Measurements from ENCODE around the gene TSPAN11. TPM values are rescaled to one million over a fixed set of nuclear protein-coding genes. Genes with fewer than 3 reads are reported as not detected.

The TSPAN11 gene
- total RNA-seq, 2 donors from 2014 or later = not detected

- peaks cover 0 to 6% of the 10 kb centered on the region in 2 donors for H3K9me3 Mint-ChIP-seq
- H3K27ac Mint-ChIP-seq = no peak overlapping the region
- DNase-seq (ENCODE audit: low spot score in 2 of 2) (peak in 1 of 2 donors; percentile 20), ATAC-seq (no peak)
- peaks cover 0 to 5% of the 10 kb centered on the region in 2 donors for H3K36me3 Mint-ChIP-seq
These were observed 74.2 kb downstream of the TSPAN11 start for GRCh38 chr12:31000751-31001150.

DNA sequence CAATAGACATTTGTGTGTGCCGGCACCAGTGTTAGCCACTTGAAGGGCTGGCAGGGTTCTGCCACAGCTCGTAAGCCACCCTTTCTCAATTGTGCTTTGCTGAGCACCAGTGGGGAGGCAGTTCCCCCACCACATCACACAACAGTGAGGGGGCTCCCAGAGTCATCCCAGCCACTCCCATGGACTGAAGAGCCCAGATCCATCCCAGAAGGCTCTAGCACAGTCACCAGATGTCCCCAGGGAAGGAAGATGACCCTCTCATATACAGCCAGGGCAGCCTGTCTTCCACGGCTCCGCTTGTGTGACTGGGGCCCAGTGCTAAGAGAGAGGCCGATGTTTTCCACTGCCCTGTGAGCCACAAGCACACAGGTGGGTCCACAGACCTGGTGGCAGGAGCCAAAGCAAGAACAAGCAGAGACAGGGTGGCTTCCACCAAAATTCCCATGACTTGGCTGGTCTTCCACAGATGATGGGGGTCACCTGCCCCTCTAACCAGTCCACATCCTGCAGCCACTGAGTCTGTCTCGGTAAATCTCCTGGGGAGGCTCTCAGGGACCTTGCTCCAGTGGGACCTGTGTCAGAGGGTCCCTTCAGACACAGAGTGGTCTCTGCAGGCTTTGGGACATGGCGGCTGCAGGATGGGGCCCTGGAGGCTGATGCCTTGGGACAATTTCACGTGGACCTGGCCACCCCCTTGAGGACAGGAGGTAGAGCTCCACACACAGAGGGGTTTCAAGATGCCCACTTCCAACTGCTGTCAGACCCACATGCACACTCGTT is 75.2 kb downstream of the TSPAN11 start:
- DNase-seq (ENCODE audit: low spot score in 2 of 2) (peak in 1 of 2 donors; percentile 21), ATAC-seq (no peak)
- no peak overlapping the region for H3K27ac Mint-ChIP-seq
- peaks cover 0 to 6% of the 10 kb centered on the region in 2 donors for H3K9me3 Mint-ChIP-seq
- H3K36me3 Mint-ChIP-seq = peaks cover 0 to 5% of the 10 kb centered on the region in 2 donors

- DNase-seq (ENCODE audit: low spot score in 2 of 2) (no peak), ATAC-seq (no peak)
- H3K36me3 Mint-ChIP-seq = peaks cover 0 to 1% of the 10 kb centered on the region in 2 donors
- no peak overlapping the region for H3K27ac Mint-ChIP-seq
- H3K9me3 Mint-ChIP-seq = peaks cover 0 to 1% of the 10 kb centered on the region in 2 donors
These were observed 75.8 kb downstream of the TSPAN11 start for GRCh38 chr12:31002361-31002725.

- Mint-ChIP-seq H3K27ac (no peak overlapping the region), H3K36me3 (no peaks in the 10 kb centered on the region), H3K9me3 (no peaks in the 10 kb centered on the region)
- DNase-seq (ENCODE audit: low spot score in 2 of 2) (no peak), ATAC-seq (no peak)
These were observed 76.5 kb downstream of the TSPAN11 start for GRCh38 chr12:31002999-31003398.

DNA sequence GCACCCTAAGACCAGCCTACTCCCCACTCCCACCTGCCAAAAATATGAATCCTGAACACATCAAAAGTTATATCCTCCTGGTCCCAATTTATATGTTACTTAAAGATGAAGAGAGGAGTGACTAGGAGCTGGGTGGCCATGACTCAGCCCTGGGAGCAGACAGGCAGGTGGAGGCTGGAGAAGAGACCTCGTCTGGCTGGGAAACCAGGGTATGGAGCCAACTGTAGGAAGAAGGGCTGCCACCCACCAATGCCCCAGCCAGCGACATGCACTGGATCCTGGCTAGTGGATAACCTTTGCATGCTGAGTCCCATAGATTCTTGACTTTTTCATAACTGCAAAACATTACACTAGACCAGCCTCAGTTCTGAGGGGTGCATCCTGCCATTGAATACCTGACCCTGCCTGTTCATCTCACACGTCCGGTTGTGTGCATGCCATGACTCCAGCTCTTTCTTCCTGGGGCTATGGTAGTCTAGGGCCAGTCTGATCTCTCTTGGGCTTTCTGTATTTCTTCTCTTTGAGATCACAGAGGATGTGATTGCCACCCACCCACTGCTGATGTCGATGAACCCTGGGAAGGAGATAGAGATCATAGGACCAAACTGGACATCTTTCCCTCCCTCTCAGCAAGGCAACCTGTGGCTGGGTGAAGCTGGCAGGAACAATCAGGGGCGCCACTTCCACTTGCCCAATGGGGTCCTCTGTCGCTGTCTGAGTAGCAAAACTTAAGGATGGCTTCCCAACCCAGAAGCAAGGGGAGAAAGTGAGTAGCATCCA is 77.5 kb downstream of the TSPAN11 start:
- ATAC-seq (no peak), DNase-seq (ENCODE audit: low spot score in 2 of 2) (no peak)
- Mint-ChIP-seq H3K27ac (no peak overlapping the region), H3K9me3 (no peaks in the 10 kb centered on the region), H3K36me3 (no peaks in the 10 kb centered on the region)

GRCh38 chr12:31004666-31005065 is 78.1 kb downstream of the TSPAN11 start:
- Mint-ChIP-seq H3K9me3 (no peaks in the 10 kb centered on the region), H3K27ac (no peak overlapping the region), H3K36me3 (no peaks in the 10 kb centered on the region)
- DNase-seq (ENCODE audit: low spot score in 2 of 2) (no peak), ATAC-seq (no peak)

DNA sequence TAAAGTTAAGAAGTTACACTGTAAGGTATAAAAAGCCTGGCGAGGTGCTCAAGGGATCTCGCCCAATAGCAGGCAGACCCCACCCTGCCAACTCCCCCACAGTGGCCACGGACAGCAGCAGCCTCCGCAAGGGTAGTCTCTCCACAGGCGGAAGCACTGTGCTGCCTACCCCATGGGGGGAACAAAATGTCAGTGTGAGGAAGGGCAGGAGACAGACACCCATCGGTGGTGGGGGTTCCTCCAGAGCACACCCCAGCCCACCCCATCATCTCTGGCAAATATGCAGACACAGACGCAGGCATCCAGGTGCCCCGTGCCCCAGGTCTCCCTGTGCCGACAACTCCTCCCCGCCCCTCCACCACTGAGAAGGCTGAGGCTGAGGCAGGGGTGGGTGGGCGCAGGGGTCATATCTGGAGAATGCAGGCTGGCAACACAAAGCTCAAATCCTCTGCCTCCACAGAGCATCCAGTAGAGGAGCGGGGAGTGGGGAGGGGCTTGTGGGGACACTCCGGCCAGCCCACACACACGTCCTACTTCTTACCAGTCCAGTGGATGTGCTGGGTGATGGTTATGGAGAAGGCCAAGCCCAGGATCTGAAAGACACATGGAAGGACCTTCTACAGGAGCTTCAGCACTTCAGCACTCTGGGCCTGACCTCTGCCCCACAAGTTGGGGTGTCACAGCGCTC is 78.9 kb downstream of the TSPAN11 start:
- no peak overlapping the region for H3K27ac Mint-ChIP-seq
- DNase-seq (ENCODE audit: low spot score in 2 of 2) (no peak), ATAC-seq (no peak)
- H3K36me3 Mint-ChIP-seq = no peaks in the 10 kb centered on the region
- H3K9me3 Mint-ChIP-seq = no peaks in the 10 kb centered on the region

DNA sequence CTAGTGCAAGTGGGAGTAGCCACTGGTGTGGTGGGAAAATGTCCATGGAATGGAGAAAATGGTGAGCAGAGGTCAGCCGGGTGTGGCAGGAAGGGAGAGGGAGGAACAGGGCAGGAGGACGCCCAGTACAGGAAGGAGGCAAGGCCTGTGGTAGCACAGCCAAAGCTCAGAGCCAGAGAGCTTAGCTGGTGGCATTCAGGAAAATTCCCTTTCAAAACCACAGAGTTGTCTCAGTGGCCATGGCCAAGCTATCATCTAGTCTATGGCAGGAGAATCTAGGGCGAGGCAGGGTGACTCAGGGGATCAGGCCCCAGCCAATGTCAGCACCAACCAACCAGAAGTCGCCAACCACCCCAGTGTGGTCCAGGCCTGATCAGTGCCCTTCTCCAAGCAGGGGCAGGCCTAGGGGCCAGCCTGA is 79.4 kb downstream of the TSPAN11 start:
- ATAC-seq (peak in 1 of 2 donors; percentile 69), DNase-seq (ENCODE audit: low spot score in 2 of 2) (no peak)
- Mint-ChIP-seq H3K9me3 (no peaks in the 10 kb centered on the region), H3K27ac (no peak overlapping the region), H3K36me3 (no peaks in the 10 kb centered on the region)

- no peak for ATAC-seq
- Mint-ChIP-seq H3K9me3 (no peaks in the 10 kb centered on the region), H3K36me3 (no peaks in the 10 kb centered on the region), H3K27ac (no peak overlapping the region)
- no peak for DNase-seq (ENCODE audit: low spot score in 2 of 2)
These were observed 80.0 kb downstream of the TSPAN11 start for GRCh38 chr12:31006416-31007152.

DNA sequence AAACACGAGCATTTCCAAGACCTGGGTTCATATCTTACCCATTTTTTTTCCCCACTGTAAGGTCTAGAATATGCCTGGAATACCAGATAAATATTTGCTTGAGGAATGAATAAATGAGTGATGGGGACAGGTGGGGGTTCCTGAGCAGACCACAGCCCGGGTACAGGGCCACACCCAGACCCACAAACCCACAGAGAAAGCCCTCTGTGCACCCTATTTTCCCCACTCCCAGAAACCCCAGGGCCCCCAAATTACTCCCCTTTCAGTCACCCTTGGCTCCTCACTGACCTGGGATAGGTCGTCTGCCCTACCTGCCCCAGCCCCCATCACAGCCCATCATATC is 80.6 kb downstream of the TSPAN11 start:
- ATAC-seq (no peak), DNase-seq (ENCODE audit: low spot score in 2 of 2) (no peak)
- Mint-ChIP-seq H3K36me3 (no peaks in the 10 kb centered on the region), H3K27ac (peak overlapping the region in 1 of 2 donors; percentile 24), H3K9me3 (no peaks in the 10 kb centered on the region)

DNA sequence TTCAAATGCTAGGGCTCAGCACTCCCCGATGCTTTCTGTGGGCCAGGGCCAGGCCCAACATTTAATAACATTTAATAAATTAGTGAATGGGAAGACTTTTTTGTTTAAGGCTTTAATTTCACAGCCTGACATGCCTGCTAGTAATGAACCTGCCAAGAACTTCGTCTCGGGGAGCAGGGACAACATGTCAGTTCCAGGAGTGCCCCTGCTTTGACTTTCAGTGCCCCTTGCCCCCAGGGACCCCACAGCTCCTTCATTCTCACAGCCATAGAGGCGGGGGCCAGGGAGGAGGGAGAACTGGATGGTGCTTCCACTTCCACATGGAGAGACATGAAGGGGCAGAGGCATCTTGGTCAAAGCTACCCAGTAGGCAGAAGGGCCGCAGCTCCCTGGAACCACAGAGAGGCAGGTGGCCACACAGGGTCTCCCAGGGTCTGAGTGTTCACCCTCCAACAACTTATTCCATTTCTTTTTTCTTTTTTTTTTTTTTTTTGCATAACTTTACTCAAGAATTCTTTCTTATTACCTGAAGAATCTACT is 81.2 kb downstream of the TSPAN11 start:
- no peaks in the 10 kb centered on the region for H3K9me3 Mint-ChIP-seq
- H3K36me3 Mint-ChIP-seq = no peaks in the 10 kb centered on the region
- ATAC-seq (no peak), DNase-seq (ENCODE audit: low spot score in 2 of 2) (no peak)
- no peak overlapping the region for H3K27ac Mint-ChIP-seq

GRCh38 chr12:31008241-31008761 is 81.8 kb downstream of the TSPAN11 start:
- Mint-ChIP-seq H3K36me3 (no peaks in the 10 kb centered on the region), H3K9me3 (no peaks in the 10 kb centered on the region), H3K27ac (peak overlapping the region in 1 of 2 donors; percentile 15)
- DNase-seq (ENCODE audit: low spot score in 2 of 2) (no peak), ATAC-seq (no peak)

DNA sequence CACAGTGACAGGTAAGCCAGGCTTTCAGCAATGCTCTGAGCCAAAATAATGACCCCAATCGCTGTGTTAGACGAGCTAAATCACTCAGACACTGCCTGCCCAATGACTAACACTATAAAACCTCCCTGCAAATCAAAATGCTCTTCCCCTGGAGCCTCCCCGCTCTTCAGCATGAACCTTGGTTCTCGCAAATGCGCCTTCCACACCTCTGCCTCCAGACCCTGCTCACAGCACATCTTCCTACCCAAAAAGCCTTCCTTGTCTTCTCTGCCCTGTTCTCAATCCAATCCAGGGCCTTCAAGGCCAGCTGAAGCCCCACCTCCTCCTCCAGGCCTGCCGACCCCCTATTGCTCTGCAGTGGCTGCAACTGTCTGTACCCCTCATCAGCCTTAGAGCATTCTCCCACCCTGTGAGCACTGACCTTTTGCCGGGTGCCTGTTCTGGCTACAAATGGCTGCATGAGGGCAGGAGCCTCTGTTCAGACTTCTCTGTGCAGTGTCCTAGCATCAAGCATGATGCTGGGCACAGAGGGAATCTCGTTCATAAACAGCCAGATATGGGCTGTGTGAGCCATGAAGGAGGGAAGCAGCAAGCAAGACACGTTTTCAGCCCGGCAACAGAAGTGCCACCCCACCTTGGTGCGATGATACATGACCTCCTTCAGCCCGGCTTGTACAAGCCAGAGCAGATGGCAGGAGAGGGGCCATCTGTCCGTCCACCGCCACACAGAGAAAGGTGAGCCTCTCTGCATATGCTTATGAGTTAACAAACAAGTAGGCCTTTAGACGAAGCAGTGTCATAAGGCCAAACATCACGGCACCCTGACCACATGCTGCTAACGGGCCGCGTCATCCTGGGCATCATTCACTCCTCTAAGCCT is 82.7 kb downstream of the TSPAN11 start:
- no peak for DNase-seq (ENCODE audit: low spot score in 2 of 2)
- no peak for ATAC-seq
- H3K27ac Mint-ChIP-seq = peak overlapping the region in 1 of 2 donors; percentile 48
- no peaks in the 10 kb centered on the region for H3K36me3 Mint-ChIP-seq
- H3K9me3 Mint-ChIP-seq = no peaks in the 10 kb centered on the region

GRCh38 chr12:31009976-31010375 is 83.4 kb downstream of the TSPAN11 start:
- ATAC-seq (no peak), DNase-seq (ENCODE audit: low spot score in 2 of 2) (no peak)
- Mint-ChIP-seq H3K36me3 (no peaks in the 10 kb centered on the region), H3K27ac (no peak overlapping the region), H3K9me3 (no peaks in the 10 kb centered on the region)

DNA sequence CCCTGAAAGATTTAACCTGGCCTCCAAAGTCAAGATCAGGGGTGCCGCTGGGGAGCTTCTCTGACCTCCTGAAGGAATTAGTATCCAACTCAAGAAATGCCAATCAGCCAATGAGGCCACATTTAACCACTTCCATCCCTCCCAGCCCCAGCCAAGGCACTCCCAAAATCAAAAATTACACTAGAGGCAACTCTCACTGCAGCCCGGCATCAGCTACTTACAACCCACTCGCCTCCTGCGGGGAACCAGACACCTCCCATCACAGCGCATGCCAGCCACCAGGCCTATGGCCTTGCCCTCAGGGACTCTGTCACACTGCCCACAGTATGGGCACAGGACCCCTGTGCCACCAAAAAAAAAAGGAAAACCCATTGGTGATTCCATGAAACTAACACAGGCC is 84.8 kb downstream of the TSPAN11 start:
- Mint-ChIP-seq H3K27ac (no peak overlapping the region), H3K9me3 (no peaks in the 10 kb centered on the region)

More for the DNA sequence above, 84.8 kb downstream of the TSPAN11 start:
- DNase-seq (ENCODE audit: low spot score in 2 of 2) = no peak
- no peaks in the 10 kb centered on the region for H3K36me3 Mint-ChIP-seq
- no peak for ATAC-seq

Data from activated naive CD4-positive, alpha-beta T cell treated with anti-CD3 and anti-CD28 coated beads, Interleukin-2, amount 50 U/mL, for 72 hours (primary cell).